Retinal pigment epithelial cell (primary cell): ENCODE results near the gene IBA57.

Source experiments
- DNase-seq: peaks from one replicate; pipeline ENCODE4 v3.0.0-alpha.2; 2010; ENCODE audit warnings: low read depth
- H3K4me3 ChIP-seq: 2 replicates; pipeline ENCODE4 v1.5.1; 2011; ENCODE audit warnings: mild to moderate bottlenecking, low read length, control low read depth, moderate library complexity
- TF ChIP-seq, protein P1 (sequence below): conservative IDR thresholded peaks from 2 replicates; pipeline ENCODE4 v1.5.1; 2011; ENCODE audit warnings: low read depth, low read length, control low read depth, inconsistent platforms

The IBA57 gene

DNA sequence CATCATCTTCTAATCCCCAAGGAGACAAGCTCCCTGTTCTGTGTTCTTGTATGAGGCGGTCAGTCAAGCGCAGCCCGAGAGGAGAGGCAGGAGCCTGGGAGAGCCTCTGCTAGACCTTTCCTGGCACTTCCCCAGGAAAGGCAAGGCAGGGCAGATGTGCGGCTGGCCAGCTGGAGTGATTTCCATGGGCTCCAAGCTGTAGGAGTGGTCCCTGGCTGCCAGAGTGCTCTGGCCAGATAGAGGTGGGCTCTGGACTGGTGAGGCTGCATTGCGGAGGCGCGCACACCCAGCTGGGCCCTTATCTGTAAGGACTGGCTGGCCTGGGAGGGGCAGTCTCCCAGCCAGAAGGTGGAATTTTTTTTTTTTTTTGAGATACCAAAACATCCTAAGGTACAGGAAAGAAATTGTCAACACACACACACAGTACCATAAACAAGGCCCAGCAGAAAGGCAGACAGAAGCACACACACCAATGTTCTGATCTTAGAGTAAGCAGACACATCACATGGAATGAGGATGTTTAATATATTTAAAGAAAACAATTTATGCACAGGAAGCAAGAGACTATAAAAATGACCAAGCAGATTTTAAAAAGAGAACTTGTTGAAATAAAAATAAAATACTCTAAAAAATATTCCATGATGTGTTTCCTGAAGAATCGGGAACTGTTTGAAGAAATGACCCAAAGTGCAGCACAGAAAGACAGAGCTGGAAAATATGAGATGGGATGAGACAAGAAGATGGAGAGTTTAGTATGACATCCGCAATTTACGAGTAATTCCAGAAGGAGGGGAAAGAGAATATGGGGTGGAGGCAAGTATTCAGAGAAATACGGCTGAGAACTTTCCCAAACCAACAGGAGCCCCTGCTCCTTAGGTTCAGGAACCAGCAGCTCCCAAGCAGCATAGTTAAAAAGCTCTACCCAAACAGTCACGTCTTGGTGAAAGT lies 13.4 kb downstream of the IBA57 start:
- TF ChIP-seq, protein P1, sequence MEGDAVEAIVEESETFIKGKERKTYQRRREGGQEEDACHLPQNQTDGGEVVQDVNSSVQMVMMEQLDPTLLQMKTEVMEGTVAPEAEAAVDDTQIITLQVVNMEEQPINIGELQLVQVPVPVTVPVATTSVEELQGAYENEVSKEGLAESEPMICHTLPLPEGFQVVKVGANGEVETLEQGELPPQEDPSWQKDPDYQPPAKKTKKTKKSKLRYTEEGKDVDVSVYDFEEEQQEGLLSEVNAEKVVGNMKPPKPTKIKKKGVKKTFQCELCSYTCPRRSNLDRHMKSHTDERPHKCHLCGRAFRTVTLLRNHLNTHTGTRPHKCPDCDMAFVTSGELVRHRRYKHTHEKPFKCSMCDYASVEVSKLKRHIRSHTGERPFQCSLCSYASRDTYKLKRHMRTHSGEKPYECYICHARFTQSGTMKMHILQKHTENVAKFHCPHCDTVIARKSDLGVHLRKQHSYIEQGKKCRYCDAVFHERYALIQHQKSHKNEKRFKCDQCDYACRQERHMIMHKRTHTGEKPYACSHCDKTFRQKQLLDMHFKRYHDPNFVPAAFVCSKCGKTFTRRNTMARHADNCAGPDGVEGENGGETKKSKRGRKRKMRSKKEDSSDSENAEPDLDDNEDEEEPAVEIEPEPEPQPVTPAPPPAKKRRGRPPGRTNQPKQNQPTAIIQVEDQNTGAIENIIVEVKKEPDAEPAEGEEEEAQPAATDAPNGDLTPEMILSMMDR: no peak
- no peak overlapping the region for H3K4me3 ChIP-seq
- no peak for DNase-seq

- no peak for DNase-seq
- TF ChIP-seq, protein P1: peak; percentile 28
- H3K4me3 ChIP-seq: no peak overlapping the region
Measured at GRCh38 chr1:228180271-228180958, 14.8 kb downstream of the IBA57 start.

DNA sequence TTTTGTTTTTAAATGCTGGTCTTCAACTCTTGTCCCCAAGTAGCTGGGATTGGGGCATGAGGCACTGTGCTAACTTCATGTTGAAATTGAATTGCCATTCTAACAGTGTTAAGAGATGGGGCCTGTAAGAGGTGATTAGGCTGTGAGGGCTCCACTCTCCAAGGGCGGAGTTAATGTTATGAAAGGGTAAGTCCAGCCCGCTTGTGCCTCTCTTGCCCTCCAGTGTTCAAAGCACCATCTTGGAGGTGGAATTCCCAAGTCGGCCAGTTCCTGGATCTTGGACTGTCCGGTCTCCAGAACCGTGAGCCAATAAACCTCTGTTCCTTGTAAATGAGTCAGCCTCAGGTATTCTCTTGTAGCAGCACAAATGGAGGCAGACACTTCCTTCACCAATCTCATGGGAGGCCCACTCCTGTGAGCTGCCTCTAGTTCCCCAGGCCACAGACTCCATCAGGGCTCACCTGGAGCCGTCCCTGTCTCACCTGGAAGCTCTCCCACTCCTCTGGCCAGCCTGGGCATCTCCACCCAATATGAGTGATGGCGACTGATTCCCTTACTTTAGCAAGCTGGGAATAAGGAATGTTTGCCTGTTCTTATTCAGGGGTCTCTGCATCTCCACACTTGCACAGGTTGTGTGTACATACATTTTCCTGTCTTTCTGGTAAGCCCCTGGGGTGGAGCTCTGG lies 15.5 kb downstream of the IBA57 start:
- DNase-seq: no peak
- TF ChIP-seq, protein P1: no peak
- H3K4me3 ChIP-seq: no peak overlapping the region

DNA sequence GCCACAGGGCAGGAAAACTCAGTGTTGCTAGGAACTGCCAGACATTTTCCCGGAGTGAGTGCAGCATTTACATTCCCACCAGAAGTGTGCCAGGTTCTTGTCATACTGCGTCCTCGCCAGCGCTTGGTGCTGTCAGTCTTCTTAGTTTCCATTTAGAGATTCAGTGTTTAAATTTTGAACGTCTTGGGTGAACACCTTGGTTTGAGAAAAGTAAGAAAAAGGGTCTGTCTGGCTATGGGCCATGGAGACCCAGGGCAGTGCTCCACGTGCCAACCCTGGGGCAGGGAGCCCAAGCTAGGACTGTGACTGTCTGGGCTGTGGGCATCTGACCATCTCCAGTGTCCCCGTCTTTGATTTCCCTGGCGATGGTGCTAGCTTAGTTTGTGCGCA lies 16.0 kb downstream of the IBA57 start:
- TF ChIP-seq, protein P1: no peak
- DNase-seq: no peak

GRCh38 chr1:228182296-228183030 lies 16.9 kb downstream of the IBA57 start:
- TF ChIP-seq, protein P1: no peak
- no peak for DNase-seq
- H3K4me3 ChIP-seq: no peak overlapping the region

More for the DNA sequence above, 16.0 kb downstream of the IBA57 start:
- H3K4me3 ChIP-seq: no peak overlapping the region

DNA sequence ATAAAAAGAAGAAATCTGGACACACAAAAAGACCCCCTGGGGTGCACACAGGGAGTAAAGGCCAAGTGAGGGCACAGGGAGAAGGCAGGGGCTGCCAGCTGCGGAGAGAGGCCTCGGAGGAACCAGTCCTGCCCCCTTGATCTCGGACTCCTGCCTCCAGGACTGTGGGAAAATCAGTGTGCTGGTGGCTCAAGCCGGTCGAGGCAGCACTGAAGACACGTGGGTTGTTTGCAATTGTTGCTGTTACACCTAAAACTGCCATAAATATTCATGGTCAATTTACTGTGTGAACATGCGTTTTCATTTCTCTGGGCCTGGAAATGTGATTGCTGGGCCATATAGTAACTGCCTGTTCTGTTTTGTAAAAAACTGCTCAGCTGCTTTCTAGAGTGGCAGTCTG lies 18.5 kb downstream of the IBA57 start:
- TF ChIP-seq, protein P1: no peak
- no peak overlapping the region for H3K4me3 ChIP-seq
- no peak for DNase-seq
